Muscle of leg (tissue), 16 donors: Measurements from ENCODE around the gene STOM. TPM values are rescaled to one million over a fixed set of nuclear protein-coding genes. Genes with fewer than 3 reads are reported as not detected.
"Not testable (repeated sequence)": the region's sequence is repeated elsewhere in the genome, so short reads cannot be mapped to it uniquely, and the experiment has no call there.

ENCODE experiments used
- DNase-seq: peaks from one replicate; pipeline ENCODE4 v3.0.0; 2013
- H3K27ac ChIP-seq: one replicate; pipeline ENCODE4 v1.5.1; 2013; ENCODE audit warnings: mild to moderate bottlenecking, low read length, control low read depth
- H3K27me3 ChIP-seq: one replicate; pipeline ENCODE4 v1.6.1; 2013; ENCODE audit warnings: low read length; ENCODE audit not compliant: control insufficient read depth, insufficient read depth
- H3K36me3 ChIP-seq: one replicate; pipeline ENCODE4 v1.6.1; 2013; ENCODE audit warnings: low read length; ENCODE audit not compliant: control insufficient read depth, insufficient read depth
- H3K4me1 ChIP-seq: one replicate; pipeline ENCODE4 v1.6.1; 2013; ENCODE audit warnings: low read length; ENCODE audit not compliant: control insufficient read depth, insufficient read depth
- H3K4me3 ChIP-seq: one replicate; pipeline ENCODE4 v1.5.1; 2013; ENCODE audit warnings: low read length, control low read depth
- H3K9me3 ChIP-seq: replicated peaks from 2 replicates; pipeline ENCODE4 v1.6.1; 2013; ENCODE audit warnings: low read depth, low read length; ENCODE audit not compliant: control insufficient read depth
- WGBS: methylation state at CpG from one replicate; pipeline ENCODE4 v1.1.5; 2013; ENCODE audit warnings: missing lambda C conversion rate; ENCODE audit not compliant: insufficient coverage; 5-methylcytosine and 5-hydroxymethylcytosine counted together
- long read RNA-seq, 11 donors: transcript quantifications; one replicate each; lab custom pipeline, GENCODE V29; 2026
- polyA plus RNA-seq, 8 donors: library from polyadenylated mRNA; unstranded; fragments of 120-200 nt; gene quantifications; one replicate each; pipeline versions ENCODE4 v1.2.1 to v1.2.3, GENCODE V29; 2013; ENCODE audit warnings: inconsistent platforms in 1 of 8, low replicate concordance in 1 of 8; ENCODE audit not compliant: insufficient read length in 8 of 8, insufficient read depth in 1 of 8
- total RNA-seq: library from RNA; stranded (reverse); fragments of 120-200 nt; gene quantifications from one replicate; pipeline ENCODE4 v1.2.4, GENCODE V29; 2013

Gene STOM, protein sequence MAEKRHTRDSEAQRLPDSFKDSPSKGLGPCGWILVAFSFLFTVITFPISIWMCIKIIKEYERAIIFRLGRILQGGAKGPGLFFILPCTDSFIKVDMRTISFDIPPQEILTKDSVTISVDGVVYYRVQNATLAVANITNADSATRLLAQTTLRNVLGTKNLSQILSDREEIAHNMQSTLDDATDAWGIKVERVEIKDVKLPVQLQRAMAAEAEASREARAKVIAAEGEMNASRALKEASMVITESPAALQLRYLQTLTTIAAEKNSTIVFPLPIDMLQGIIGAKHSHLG
- total RNA-seq: 69.7 TPM
- 10 to 100 TPM; 51.7 to 94.5 (median 76.7) TPM for polyA plus RNA-seq
- long read RNA-seq, donor 1, transcript STOM-201 (7 exons, 3,010 nt): major isoform, 15 of 20 reads
- long read RNA-seq, donor 1, partial matches to known transcripts: 5 of 20 reads
- long read RNA-seq, donor 1, other reads (novel, unspliced or antisense): 0 of 20 reads
- long read RNA-seq, donor 2, partial matches to known transcripts: 0 of 3 reads
- long read RNA-seq, donor 2, other reads (novel, unspliced or antisense): 0 of 3 reads
- long read RNA-seq, donor 3, transcript STOM-201 (7 exons, 3,010 nt): major isoform, 17 of 17 reads
- long read RNA-seq, donor 3, partial matches to known transcripts: 0 of 17 reads
- long read RNA-seq, donor 3, other reads (novel, unspliced or antisense): 0 of 17 reads
- long read RNA-seq, donor 4, transcript STOM-201 (7 exons, 3,010 nt): major isoform, 20 of 20 reads
- long read RNA-seq, donor 4, partial matches to known transcripts: 0 of 20 reads
- long read RNA-seq, donor 4, other reads (novel, unspliced or antisense): 0 of 20 reads
- long read RNA-seq, donor 5, transcript STOM-201 (7 exons, 3,010 nt): major isoform, 38 of 54 reads
- long read RNA-seq, donor 5, partial matches to known transcripts: 16 of 54 reads
- long read RNA-seq, donor 5, other reads (novel, unspliced or antisense): 0 of 54 reads
- long read RNA-seq, donor 6, transcript STOM-201 (7 exons, 3,010 nt): major isoform, 24 of 30 reads
- long read RNA-seq, donor 6, partial matches to known transcripts: 6 of 30 reads
- long read RNA-seq, donor 6, other reads (novel, unspliced or antisense): 0 of 30 reads
- long read RNA-seq, donor 7, transcript STOM-201 (7 exons, 3,010 nt): major isoform, 16 of 21 reads
- long read RNA-seq, donor 7, partial matches to known transcripts: 5 of 21 reads
- long read RNA-seq, donor 7, other reads (novel, unspliced or antisense): 0 of 21 reads
- long read RNA-seq, donor 8, transcript STOM-201 (7 exons, 3,010 nt): major isoform, 43 of 43 reads
- long read RNA-seq, donor 8, partial matches to known transcripts: 0 of 43 reads
- long read RNA-seq, donor 8, other reads (novel, unspliced or antisense): 0 of 43 reads
- long read RNA-seq, donor 9, transcript STOM-201 (7 exons, 3,010 nt): major isoform, 15 of 15 reads
- long read RNA-seq, donor 9, partial matches to known transcripts: 0 of 15 reads
- long read RNA-seq, donor 9, other reads (novel, unspliced or antisense): 0 of 15 reads
- long read RNA-seq, donor 10, transcript STOM-201 (7 exons, 3,010 nt): major isoform, 30 of 36 reads
- long read RNA-seq, donor 10, partial matches to known transcripts: 6 of 36 reads
- long read RNA-seq, donor 10, other reads (novel, unspliced or antisense): 0 of 36 reads
- long read RNA-seq, donor 11, transcript STOM-201 (7 exons, 3,010 nt): major isoform, 11 of 11 reads
- long read RNA-seq, donor 11, partial matches to known transcripts: 0 of 11 reads
- long read RNA-seq, donor 11, other reads (novel, unspliced or antisense): 0 of 11 reads

DNA sequence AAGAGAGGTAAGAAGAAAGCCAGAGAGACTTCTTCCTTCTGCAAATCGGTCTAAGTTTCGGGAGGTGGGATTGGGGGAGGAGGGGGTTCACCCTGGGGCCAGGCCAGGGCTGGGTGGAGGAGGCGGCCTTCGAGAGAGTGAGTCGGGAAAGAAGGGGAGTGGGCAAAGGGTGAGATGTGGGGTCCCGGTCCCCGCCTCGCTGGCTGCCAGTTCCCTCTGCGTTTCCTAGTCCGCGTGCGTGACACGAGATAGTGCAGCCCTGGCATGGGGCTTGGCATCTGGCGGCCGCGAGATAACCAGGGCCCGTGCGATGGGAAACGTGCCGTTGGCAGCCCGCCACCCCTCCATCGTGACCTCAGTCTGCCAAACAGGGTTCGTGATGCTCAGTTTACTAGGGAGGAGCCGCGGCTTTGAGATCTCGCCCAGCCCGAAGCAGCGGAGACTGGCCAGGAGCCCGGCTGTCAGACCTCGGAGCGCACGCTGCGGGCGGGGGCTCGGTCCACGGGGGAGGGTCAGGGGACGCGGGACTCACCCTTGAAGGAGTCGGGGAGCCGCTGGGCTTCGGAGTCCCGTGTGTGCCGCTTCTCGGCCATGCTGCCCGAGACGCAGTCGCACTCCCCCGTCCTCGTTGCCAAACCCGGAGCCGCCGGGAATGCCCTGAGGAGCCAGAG, at the start of gene STOM:
TSS of gene STOM (minus strand) at position 656 of the 671 bp plus-strand sequence. CDS start at position 593, 63 bp downstream.
- H3K36me3 ChIP-seq: no peaks in the 10 kb centered on the region
- peak within 1 kb of the TSS; percentile 81 for H3K4me3 ChIP-seq
- peak within 1 kb of the TSS; percentile 95 for H3K27ac ChIP-seq
- whole genome bisulfite sequencing: under 1% methylated on average over 50 of the region's 52 CpGs
- H3K9me3 ChIP-seq: no peaks in the 10 kb centered on the region
- no peaks in the 10 kb centered on the region for H3K27me3 ChIP-seq
- DNase-seq: peak; percentile 92
- peaks cover 18% of the 10 kb centered on the region for H3K4me1 ChIP-seq

DNA sequence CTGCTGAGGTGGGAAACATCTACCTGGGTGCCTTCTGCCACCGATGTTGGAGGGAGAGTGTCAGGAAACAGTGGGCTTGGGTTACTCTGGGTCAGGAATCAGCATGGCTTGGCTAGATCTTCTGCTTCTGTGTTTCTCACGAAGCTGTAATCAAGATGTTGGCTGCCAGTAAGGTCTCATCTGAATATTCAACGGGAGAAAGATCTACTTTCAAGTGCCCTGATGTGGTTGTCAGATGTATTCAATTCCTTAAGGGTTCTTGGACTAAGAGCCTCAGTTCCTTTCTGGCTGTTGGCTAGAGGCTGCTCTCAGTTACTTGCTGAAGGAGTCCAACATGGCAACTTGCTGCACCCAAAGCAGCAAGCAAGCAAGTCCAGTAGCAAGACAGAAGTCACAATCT, 41.9 kb upstream of the STOM start:
- DNase-seq: no peak
- 70% methylated on average over 3 of the region's 3 CpGs for WGBS
- H3K27me3 ChIP-seq: no peaks in the 10 kb centered on the region
- no peaks in the 10 kb centered on the region for H3K36me3 ChIP-seq
- H3K4me3 ChIP-seq: no peak overlapping the region
- H3K9me3 ChIP-seq: no peaks in the 10 kb centered on the region
- H3K4me1 ChIP-seq: no peaks in the 10 kb centered on the region
- H3K27ac ChIP-seq: no peak overlapping the region

DNA sequence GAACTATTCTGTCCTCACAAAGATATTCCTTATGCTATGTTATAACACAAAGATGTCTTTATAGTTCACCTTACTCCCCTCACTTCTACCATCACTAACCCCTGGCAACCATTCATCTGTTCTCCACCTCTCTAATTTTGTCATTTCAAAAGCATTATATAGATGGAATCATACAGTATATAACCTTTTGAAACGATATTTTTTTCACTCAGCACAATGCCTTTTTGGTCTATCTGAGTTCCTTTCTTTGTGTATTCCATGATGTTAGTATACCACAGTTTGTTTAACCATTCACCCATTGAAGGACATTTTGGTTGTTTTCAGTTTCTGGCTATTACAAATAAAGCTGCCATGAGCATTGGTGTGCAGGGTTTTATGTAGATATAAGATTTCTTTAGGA, 35.8 kb upstream of the STOM start:
- WGBS: no CpG with 5 or more reads among the region's 1 CpG
- DNase-seq: no peak
- H3K36me3 ChIP-seq: no peaks in the 10 kb centered on the region
- H3K9me3 ChIP-seq: no peaks in the 10 kb centered on the region
- no peak overlapping the region for H3K4me3 ChIP-seq
- H3K4me1 ChIP-seq: no peaks in the 10 kb centered on the region
- H3K27ac ChIP-seq: no peak overlapping the region
- H3K27me3 ChIP-seq: no peaks in the 10 kb centered on the region

DNA sequence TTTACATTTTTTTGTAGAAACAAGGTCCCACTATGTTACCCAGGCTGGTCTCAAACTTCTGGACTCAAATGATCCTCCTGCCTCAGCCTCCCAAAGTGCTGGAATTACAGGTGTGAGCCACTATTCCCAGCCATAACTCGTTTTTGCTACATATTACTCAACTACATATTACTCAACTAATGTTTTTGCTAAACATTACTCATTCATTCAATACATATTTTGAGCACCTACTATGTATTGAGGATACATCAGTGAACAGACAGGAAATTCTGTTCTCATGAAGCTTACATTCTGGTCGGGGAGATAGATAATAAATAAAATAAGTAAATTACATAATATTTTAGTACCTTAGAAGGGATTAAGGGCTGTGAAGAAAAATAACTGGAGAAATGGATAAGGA, 34.9 kb upstream of the STOM start:
- no CpG with 5 or more reads among the region's 2 CpGs for WGBS
- Histone ChIP-seq H3K36me3 (no peaks in the 10 kb centered on the region), H3K4me1 (no peaks in the 10 kb centered on the region), H3K27ac (no peak overlapping the region), H3K27me3 (no peaks in the 10 kb centered on the region), H3K4me3 (no peak overlapping the region), H3K9me3 (no peaks in the 10 kb centered on the region)
- DNase-seq: no peak

DNA sequence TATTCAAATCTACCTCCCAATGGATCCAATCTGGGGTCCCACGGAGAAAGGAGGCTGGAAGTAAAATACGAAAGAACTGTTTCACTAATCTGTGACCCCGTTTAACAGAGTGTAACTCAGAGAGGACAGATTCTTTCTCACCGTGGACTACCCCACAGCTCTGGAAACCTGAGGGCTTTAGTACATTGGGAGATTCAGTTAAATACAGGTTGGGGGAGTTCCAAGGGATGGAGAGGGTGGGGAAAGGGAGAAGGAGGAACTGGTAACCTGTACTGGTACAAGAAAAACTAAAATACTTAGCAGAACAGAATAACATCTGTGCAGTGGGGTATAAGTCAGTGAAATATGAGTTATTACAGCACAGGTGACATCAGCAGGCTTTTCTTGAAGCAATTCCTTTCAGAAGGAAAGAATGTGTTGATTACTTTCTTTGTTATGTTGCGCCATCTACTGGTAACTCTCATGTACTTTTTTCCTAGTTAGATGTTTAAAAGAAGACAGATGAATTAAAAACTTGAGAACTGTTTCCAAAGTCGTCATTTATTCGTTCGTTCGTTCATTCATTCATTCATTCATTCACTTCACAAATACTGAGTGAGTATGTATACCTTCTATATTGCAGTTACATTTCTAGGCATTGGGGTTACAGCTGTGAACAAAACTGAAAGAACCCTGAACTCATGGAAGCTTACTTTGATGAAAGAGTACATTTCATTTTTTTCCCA, 30.0 kb upstream of the STOM start:
- WGBS: no CpG with 5 or more reads among the region's 9 CpGs
- H3K27ac ChIP-seq: no peak overlapping the region
- DNase-seq: peak; percentile 84
- no peak overlapping the region for H3K4me3 ChIP-seq
- peaks cover 2% of the 10 kb centered on the region for H3K4me1 ChIP-seq
- no peaks in the 10 kb centered on the region for H3K36me3 ChIP-seq
- H3K27me3 ChIP-seq: no peaks in the 10 kb centered on the region
- peaks cover 5% of the 10 kb centered on the region for H3K9me3 ChIP-seq

DNA sequence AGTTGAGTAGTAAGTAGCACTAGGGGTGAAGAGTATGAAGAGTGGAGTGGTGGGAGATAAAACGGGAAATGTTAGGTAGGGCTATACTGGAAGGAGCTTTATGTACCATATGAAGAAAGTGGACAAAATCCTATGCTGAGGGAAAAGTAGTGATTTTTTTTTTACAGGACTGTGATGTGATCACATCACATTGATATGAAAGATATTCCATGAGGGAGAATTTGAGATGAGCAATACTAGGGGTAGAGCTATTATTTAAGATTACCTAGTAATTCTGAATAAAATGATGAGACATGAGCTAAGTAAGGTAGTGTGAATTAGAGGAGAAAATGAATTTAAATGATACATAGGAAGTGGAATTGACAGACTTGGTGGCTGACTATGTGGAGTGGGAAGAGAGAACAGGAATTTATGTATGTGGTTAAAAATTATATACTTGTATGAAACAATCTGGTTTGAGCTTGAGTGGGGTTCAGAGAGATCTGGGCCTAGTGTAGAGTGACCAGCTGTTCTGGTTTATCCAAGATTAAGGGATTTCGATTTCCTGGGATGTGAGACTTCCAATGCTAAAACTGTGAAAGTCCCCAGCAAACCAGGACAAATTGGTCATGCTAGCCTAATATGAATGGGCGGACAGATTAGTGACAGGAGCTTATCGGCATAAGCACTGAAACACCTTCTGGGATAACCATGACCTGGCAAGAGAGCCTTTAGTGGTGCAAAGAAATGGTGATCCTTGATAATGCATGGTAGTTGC, 29.3 kb upstream of the STOM start:
- DNase-seq: peak; percentile 40
- WGBS: 56% methylated on average over 2 of the region's 4 CpGs

DNA sequence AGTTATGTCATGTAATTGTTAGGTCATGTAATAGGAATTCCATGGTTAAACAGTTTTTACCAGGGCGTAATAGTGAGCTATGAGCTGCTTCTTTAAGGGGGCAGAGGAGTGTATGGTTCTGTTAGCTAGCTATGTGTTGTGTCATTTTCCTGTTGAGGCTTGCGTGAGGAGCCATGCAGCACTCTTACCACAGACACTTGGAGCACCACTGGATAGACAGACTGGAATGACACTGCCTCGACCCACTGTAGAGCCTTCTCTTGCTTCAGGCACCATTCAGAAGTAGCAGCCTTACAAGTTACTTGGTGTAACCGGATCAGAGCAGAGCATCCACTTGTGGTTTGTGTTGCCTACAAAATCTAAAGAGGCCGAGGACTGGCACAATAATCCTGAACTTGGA, 28.3 kb upstream of the STOM start:
- no peaks in the 10 kb centered on the region for H3K27me3 ChIP-seq
- WGBS: 68% methylated on average over 3 of the region's 5 CpGs
- peaks cover 2% of the 10 kb centered on the region for H3K4me1 ChIP-seq
- H3K27ac ChIP-seq: no peak overlapping the region
- H3K4me3 ChIP-seq: no peak overlapping the region
- no peak for DNase-seq
- H3K36me3 ChIP-seq: no peaks in the 10 kb centered on the region
- H3K9me3 ChIP-seq: peaks cover 5% of the 10 kb centered on the region

More for the DNA sequence above, 29.3 kb upstream of the STOM start:
- no peaks in the 10 kb centered on the region for H3K27me3 ChIP-seq
- H3K36me3 ChIP-seq: no peaks in the 10 kb centered on the region
- H3K4me1 ChIP-seq: peaks cover 2% of the 10 kb centered on the region
- no peak overlapping the region for H3K27ac ChIP-seq
- peaks cover 5% of the 10 kb centered on the region for H3K9me3 ChIP-seq
- H3K4me3 ChIP-seq: no peak overlapping the region

DNA sequence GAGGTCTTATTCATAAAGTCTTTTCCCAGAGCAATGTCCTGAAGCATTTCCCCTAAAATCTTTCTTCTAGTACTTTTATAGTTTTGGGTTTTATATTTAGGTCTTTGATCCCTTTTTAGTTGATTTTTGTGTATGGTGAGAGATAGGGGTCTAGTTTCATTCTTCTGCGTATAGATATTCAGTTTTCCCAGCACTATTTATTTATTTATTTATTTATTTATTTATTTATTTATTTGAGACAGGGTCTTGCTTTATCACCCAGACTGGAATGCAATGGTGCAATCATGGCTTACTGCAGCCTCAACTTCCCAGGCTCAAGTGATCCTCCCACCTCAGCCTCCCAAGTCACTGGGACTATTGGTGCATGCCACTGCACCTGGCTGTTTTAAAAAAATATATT, 27.2 kb upstream of the STOM start:
- WGBS: no CpG with 5 or more reads among the region's 1 CpG

More for the DNA sequence above, 27.2 kb upstream of the STOM start:
- not testable (repeated sequence) for H3K36me3 ChIP-seq, H3K27me3 ChIP-seq, H3K4me1 ChIP-seq, H3K4me3 ChIP-seq, H3K9me3 ChIP-seq, DNase-seq, H3K27ac ChIP-seq
